Epithelial cell of esophagus (primary cell): ENCODE data around the gene FLII.
A peak's percentile ranks its signal among the peaks of the same experiment; 100 is the strongest.

Experiments used
- DNase-seq: peaks from one replicate; pipeline ENCODE4 v3.0.0; 2010; ENCODE audit warnings: low read depth
- H3K4me3 ChIP-seq: 2 replicates; pipeline ENCODE4 v1.5.1; 2011; ENCODE audit warnings: mild to moderate bottlenecking, low read length, control low read depth
- CTCF ChIP-seq: IDR thresholded peaks from 2 replicates; pipeline ENCODE4 v1.5.1; 2011; ENCODE audit warnings: low read depth, mild to moderate bottlenecking, low read length, control low read depth, inconsistent platforms; ENCODE audit not compliant: insufficient read depth; ENCODE audit errors: missing control alignments

The FLII gene

DNA sequence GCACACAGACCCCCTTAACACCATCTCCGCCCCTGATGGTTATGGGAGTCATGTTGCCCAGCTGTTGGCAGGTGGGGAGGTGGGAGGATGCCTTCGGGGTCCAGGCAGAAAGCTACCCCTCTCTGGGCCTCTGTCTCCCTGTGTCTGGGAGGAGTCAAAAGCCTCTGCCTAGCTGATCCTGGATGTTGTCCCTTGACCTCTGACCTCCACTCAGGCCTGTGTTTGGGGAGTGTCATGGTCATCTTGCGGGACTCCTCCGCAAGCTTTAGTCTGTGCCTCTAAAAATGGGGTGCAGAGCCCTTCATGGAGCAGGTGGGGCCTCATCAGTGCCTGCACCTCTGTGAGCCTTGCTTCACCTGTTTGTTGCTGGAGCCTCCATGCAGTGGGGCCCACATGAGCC lies 29.3 kb downstream of the FLII start:
- no peak for DNase-seq
- no peak for TF ChIP-seq CTCF

DNA sequence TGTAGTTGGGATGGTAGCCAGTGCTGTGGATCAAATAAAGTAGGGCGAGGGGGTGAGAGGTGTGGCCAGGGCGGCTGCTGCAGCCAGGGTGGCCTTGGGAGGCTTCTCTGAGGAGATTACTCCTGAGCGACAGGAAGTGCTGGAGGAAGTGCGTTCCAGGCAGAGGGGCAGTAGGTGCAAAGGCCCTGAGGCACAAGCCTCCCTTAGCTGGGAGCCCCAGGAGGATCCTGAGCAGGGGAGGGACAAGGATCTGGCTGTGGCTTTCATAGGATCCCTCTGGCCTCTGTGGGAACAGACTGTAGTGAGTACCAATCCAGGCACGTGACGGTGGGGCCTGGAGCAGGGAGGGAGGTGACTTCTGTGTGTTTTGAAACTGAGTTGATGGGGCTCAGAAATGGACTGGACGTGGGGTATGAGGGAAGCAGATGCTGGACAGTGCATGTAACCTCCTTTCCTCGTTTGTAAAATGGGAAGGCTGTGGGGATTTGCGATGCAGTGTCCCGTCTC lies 30.3 kb downstream of the FLII start:
- no peak for DNase-seq
- no peak overlapping the region for H3K4me3 ChIP-seq
- TF ChIP-seq CTCF, result no peak

More for the DNA sequence above, 29.3 kb downstream of the FLII start:
- no peak overlapping the region for H3K4me3 ChIP-seq

GRCh38 chr17:18227635-18228034 lies 30.9 kb downstream of the FLII start:
- no peak overlapping the region for H3K4me3 ChIP-seq
- no peak for TF ChIP-seq CTCF
- no peak for DNase-seq

DNA sequence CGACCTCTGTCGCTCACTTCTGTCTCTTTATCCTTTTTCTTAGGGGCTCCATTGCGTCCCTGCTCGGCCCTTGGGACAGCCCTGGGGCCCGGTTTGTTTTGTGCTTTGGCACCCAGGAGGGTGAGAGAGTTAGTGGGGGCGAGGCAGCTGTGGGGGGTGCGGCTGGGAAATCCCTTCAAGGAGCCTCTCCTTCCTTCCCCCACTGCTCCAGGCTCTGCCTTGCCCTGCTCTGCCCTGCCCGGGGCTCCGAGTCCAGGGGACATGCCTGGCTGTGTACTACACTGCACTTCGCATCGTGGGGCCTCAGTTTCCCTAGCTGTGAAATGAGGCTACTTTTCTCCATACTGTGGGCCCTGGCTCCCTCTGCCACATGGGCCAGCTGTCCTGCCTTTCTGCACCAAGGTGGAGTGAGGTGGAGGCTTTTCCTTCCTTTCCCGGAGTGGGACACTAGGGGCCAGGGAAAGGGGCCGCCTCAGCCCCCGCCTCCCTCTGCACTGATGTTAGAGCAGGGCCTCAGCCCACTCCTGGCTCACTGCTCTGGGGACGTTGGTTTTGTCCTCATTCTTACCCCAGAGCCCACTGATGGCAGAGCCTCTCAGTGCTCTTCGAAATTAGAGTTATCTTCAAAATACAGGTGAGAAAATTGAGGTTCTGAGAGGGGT lies 32.1 kb downstream of the FLII start:
- H3K4me3 ChIP-seq, result peak overlapping the region; percentile 89
- no peak for TF ChIP-seq CTCF
- DNase-seq, result no peak

DNA sequence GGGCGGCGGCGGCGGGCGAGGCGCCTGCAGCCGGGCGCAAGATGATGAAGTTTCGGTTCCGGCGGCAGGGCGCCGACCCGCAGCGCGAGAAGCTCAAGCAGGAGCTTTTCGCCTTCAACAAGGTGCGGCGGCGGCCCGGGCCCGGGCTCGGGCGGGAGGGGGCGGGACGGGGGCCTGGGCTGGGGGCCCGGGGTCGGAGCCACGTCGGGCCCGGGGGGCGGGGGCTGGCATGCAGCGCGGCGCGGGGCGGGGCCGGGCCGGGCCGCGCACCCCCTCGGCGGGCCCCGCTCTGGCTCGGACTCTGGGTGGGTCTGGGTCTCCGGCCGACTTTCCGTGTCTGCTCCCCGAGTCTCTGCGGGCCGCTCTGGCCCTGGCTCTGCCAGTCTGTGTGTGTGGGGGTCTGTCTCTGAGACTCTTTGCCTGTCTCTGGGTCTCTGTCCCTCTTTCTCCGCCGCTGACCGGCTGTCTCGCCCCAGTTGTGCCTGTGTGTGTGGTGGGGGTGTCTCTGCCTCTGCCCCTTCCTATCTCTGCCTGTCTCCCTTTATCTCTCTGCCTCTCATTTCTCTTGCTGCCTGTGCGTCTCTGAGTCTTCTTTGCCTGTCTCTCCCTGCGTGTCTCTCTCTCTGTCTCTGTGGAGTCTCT lies 32.8 kb downstream of the FLII start:
- TF ChIP-seq CTCF, result no peak
- H3K4me3 ChIP-seq, result peak overlapping the region; percentile 89
- DNase-seq, result no peak

DNA sequence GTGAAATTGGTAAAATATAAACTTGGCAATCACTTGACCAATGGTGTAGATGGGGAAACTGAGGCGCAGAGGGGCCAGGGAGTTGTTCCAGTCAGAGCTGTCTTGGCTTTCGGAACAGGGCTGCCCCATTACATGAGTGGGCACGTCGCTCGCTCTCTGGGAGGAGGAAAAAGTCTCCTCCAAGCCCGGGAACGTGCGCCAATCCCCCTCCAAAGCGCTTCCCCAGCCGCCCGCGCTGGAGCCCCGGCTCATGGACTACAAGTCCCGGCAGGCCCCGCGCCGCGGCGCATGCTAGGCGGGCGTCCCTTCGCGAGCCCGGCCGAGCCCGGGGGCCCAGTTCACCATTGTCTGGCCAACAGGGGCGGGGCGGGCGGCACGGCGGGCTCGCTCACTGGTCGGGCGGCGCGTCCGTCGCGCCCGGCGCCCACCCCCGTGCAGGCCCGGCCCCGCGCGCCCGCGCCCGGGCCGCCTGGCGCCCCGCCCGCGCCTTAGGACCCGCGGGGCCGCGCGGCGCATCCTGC lies 33.4 kb downstream of the FLII start, which contains the start of gene LLGL1:
Gene LLGL1 (plus strand): TSS at position 515 of the 521 bp plus-strand sequence. CDS start 48 bp downstream, outside the sequence.
- DNase-seq, result peak; percentile 97
- TF ChIP-seq CTCF, result no peak
- peak within 1 kb of the TSS; percentile 89 for H3K4me3 ChIP-seq
